Right cardiac atrium (tissue), 5 donors: Measurements from ENCODE around the gene TMC4. TPM values are rescaled to one million over a fixed set of nuclear protein-coding genes. Genes with fewer than 3 reads are reported as not detected.
"Not testable (repeated sequence)": the region's sequence is repeated elsewhere in the genome, so short reads cannot be mapped to it uniquely, and the experiment has no call there.

ENCODE experiments used
- ATAC-seq, 2 donors: fragments of 200-7000 bp; cut with Tn5 transposase; one replicate each; pipeline versions ENCODE4 v1.8.0 to v1.9.1; 2020; ENCODE audit warnings: moderate library complexity in 2 of 2, mild to moderate bottlenecking in 1 of 2
- DNase-seq, 3 donors: peaks; one replicate each; pipeline ENCODE4 v3.0.0-alpha.2; 2020
- H3K27ac ChIP-seq: one replicate; pipeline ENCODE4 v1.5.1; 2013; ENCODE audit warnings: mild to moderate bottlenecking, low read length, control low read depth, moderate library complexity
- H3K27me3 ChIP-seq: one replicate; pipeline ENCODE4 v1.6.1; 2013; ENCODE audit not compliant: control insufficient read depth, insufficient read depth
- H3K4me1 ChIP-seq: one replicate; pipeline ENCODE4 v1.6.1; 2013; ENCODE audit warnings: low read length; ENCODE audit not compliant: control insufficient read depth, insufficient read depth
- H3K4me3 ChIP-seq: one replicate; pipeline ENCODE4 v1.5.1; 2013; ENCODE audit warnings: low read length, control low read depth
- H3K9me3 ChIP-seq: one replicate; pipeline ENCODE4 v1.6.1; 2013; ENCODE audit warnings: low read length; ENCODE audit not compliant: control insufficient read depth
- WGBS: extraction: QIAGEN DNeasy Blood & Tissue Kit; methylation state at CpG from one replicate; pipeline ENCODE4 v1.1.7; 2013; 5-methylcytosine and 5-hydroxymethylcytosine counted together
- intact Hi-C, 4 donors: fragments of 100-400 bp; cut with DNase I; formaldehyde crosslinking; loops; one replicate each; pipeline versions ENCODE4 v1.11.0 to v1.14.0; 2022 to 2023
- polyA plus RNA-seq: library from polyadenylated mRNA; stranded (reverse); fragments of 200-250 nt; gene quantifications from one replicate; pipeline ENCODE4 v1.2.3, GENCODE V29; 2013
- total RNA-seq, 4 donors: library from RNA; stranded (reverse); fragmentation: NEBNext Ultra II Directional; extraction: Animal tissue kit (Norgen Biotek cat#: 25700); gene quantifications; one replicate each; pipeline ENCODE4 v1.2.1, GENCODE V29; 2021
- donor health status: healthy with polysubstance abuse.
- donor health status: DM: no; HTN: yes; CAD: no.
- donor health status: DM: no; HTN: no; CAD: no.
- donor health status: DM: no; HTN: yes; CAD: no; lungs with severe emphysema.
- donor health status: DM: yes; HTN: yes; CAD: no.

Gene TMC4
- total and polyA plus RNA-seq, 5 donors = 1.0 to 3.8 (median 2.3) TPM

DNA sequence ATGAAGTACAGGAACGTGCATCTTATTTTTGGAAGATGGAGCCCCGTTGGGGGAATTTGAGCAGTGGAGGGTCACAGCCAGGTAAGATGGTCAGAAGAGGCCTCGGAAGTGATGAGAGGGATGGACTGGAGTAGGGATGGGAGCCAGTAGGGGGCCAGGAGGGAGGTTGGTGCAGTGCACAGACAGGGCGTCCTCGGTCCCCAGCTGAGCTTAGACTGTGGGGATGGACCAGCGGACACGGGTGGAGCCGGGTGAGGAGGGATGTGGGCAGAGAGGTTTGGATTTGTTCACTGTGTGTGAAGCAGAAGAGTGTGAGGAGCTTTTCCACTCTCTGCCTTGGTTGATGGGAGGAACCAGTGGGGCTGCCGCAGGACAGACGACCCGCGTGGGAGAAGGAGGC is 38.3 kb upstream of the TMC4 start:
- Histone ChIP-seq H3K4me3 (no peak overlapping the region), H3K27ac (no peak overlapping the region), H3K4me1 (peaks cover 16% of the 10 kb centered on the region), H3K27me3 (no peaks in the 10 kb centered on the region), H3K9me3 (no peaks in the 10 kb centered on the region)
- WGBS = 87% methylated on average over 12 of the region's 12 CpGs
- ATAC-seq (no peak), DNase-seq (peak in 1 of 3 donors; percentile 36)
- intact Hi-C loops = no loop called here

GRCh38 chr19:54209811-54210494 is 37.0 kb upstream of the TMC4 start:
- Histone ChIP-seq H3K4me3 (no peak overlapping the region), H3K9me3 (no peaks in the 10 kb centered on the region), H3K4me1 (peaks cover 16% of the 10 kb centered on the region), H3K27ac (peak overlapping the region; percentile 86), H3K27me3 (no peaks in the 10 kb centered on the region)
- intact Hi-C loops = no loop called here
- DNase-seq = peak; percentile 91 to 95 (median 93)
- WGBS = 29% methylated on average over 10 of the region's 10 CpGs
- ATAC-seq = peak; percentile 76 to 78

GRCh38 chr19:54209058-54209810 is 36.3 kb upstream of the TMC4 start:
- intact Hi-C loops = no loop called here
- no peak overlapping the region for H3K4me3 ChIP-seq
- peak; percentile 5 to 10 for ATAC-seq
- H3K27ac ChIP-seq = peak overlapping the region; percentile 63
- peaks cover 16% of the 10 kb centered on the region for H3K4me1 ChIP-seq
- no peaks in the 10 kb centered on the region for H3K27me3 ChIP-seq
- no peak for DNase-seq
- WGBS = 56% methylated on average over 24 of the region's 24 CpGs
- no peaks in the 10 kb centered on the region for H3K9me3 ChIP-seq

DNA sequence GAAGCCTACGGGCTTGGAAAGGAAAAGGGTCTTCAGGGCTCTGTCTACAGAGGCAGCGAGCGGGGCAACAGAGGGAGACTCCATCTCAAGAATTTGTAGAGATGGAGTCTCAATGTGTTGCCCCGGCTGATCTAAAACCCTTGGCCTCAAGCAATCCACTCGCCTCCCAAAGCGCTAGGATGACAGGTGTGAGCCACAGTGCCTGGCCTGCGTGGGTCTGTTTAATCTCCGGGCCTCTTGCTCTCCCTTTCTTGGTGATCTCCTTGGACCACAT is 35.8 kb upstream of the TMC4 start:
- ATAC-seq = no peak
- Histone ChIP-seq H3K4me3 (no peak overlapping the region), H3K27ac (peak overlapping the region; percentile 57), H3K27me3 (no peaks in the 10 kb centered on the region), H3K9me3 (no peaks in the 10 kb centered on the region), H3K4me1 (peaks cover 16% of the 10 kb centered on the region)
- no peak for DNase-seq
- intact Hi-C loops = no loop called here
- 81% methylated on average over 8 of the region's 8 CpGs for WGBS

DNA sequence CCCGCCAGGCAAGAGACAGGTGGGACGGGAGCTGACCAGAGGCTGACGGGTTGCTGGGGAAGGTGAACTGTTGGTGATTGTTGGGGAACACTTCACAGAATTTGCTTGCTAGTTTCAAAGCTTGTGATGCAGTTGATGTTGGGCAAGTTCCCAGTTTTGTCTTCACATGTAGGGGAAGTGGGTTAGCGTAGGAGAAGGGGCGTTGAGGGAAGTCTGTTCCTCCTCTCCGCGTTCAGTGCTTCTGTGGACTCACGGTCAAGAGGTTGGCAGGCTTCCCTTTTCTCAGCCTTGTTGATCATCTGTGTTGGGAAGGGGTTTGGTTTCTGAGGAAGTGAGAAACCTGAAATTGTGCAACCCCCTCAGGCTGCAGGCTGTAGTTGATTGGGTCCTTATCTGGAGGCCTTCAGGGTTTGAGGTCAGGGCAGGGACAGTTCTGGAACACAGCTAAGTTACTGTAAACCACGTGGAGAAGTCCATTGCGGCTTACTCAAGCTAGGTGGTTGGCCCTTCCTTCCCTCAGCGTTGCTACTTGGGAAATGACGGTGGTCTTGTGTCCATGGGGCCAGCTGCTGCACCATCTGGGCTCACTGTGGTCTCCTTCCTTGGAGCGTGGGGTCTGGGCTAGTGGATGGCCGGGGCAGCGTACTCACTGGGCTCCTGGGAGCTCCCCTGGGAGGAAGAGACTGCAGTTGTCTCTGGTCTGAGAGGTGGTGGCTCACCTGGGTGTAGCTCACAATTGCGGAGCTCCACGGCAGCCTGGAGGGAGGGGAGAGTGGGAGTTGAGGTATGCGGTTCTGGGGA is 35.2 kb upstream of the TMC4 start:
- intact Hi-C loops = no loop called here
- peaks cover 20% of the 10 kb centered on the region for H3K4me1 ChIP-seq
- DNase-seq (peak; percentile 72 to 80 (median 74)), ATAC-seq (peak; percentile 65 to 75)
- H3K27ac ChIP-seq = peak overlapping the region; percentile 57
- WGBS = 59% methylated on average over 18 of the region's 18 CpGs
- no peaks in the 10 kb centered on the region for H3K9me3 ChIP-seq
- H3K4me3 ChIP-seq = no peak overlapping the region
- H3K27me3 ChIP-seq = no peaks in the 10 kb centered on the region

DNA sequence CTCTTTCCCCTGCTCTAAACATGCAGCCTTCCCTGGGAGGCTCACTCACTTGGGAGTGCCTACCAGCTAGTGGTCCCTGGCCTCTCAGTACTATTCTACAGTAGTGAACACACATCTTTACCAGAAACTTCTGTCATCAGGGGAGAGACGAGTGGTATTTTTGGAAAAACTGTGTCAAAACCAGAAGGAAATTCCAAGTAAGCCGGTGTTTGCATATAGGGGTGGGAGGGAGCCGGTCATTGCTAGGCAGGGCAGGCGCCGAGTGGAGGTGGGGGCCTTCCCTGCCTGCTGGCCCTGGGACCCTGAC is 34.7 kb upstream of the TMC4 start:
- intact Hi-C loops = no loop called here
- Histone ChIP-seq H3K4me3 (no peak overlapping the region), H3K27me3 (no peaks in the 10 kb centered on the region), H3K27ac (no peak overlapping the region), H3K4me1 (peaks cover 25% of the 10 kb centered on the region), H3K9me3 (no peaks in the 10 kb centered on the region)
- 62% methylated on average over 5 of the region's 5 CpGs for WGBS
- DNase-seq (no peak), ATAC-seq (no peak)

- H3K27ac ChIP-seq, H3K27me3 ChIP-seq, ATAC-seq, H3K9me3 ChIP-seq, H3K4me3 ChIP-seq, DNase-seq, intact Hi-C loops: not testable (repeated sequence)
- peaks cover 27% of the 10 kb centered on the region for H3K4me1 ChIP-seq
- WGBS = 68% methylated on average over 23 of the region's 23 CpGs
Observed at GRCh38 chr19:54207193-54207592, 34.2 kb upstream of the TMC4 start.

DNA sequence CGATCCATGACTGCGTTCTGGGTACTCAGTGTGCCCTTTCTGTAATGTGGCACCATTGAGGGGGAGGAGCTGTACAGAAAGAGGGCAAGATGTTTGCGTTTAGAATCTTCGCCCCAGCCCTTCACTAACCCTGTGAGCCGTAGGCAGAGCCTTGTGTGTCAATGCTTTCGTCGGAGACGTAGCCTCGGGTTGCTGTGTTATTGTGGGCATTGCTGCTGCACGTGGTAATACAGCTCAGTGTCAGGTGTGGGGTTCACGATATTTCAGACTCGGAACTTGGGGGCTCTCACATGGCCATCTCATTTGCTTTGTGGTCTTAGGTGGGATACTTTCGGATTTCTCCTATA is 33.8 kb upstream of the TMC4 start:
- peaks cover 27% of the 10 kb centered on the region for H3K4me1 ChIP-seq
- no peak for ATAC-seq
- H3K27ac ChIP-seq = no peak overlapping the region
- no peak for DNase-seq
- WGBS = 79% methylated on average over 13 of the region's 13 CpGs
- no peaks in the 10 kb centered on the region for H3K9me3 ChIP-seq
- intact Hi-C loops = no loop called here
- no peaks in the 10 kb centered on the region for H3K27me3 ChIP-seq
- H3K4me3 ChIP-seq = no peak overlapping the region

GRCh38 chr19:54206030-54206830 is 33.3 kb upstream of the TMC4 start:
- DNase-seq = no peak
- H3K4me3 ChIP-seq = no peak overlapping the region
- H3K27ac ChIP-seq = no peak overlapping the region
- no peaks in the 10 kb centered on the region for H3K27me3 ChIP-seq
- no peaks in the 10 kb centered on the region for H3K9me3 ChIP-seq
- intact Hi-C loops = no loop called here
- peaks cover 30% of the 10 kb centered on the region for H3K4me1 ChIP-seq
- no peak for ATAC-seq
- WGBS = 89% methylated on average over 27 of the region's 27 CpGs

DNA sequence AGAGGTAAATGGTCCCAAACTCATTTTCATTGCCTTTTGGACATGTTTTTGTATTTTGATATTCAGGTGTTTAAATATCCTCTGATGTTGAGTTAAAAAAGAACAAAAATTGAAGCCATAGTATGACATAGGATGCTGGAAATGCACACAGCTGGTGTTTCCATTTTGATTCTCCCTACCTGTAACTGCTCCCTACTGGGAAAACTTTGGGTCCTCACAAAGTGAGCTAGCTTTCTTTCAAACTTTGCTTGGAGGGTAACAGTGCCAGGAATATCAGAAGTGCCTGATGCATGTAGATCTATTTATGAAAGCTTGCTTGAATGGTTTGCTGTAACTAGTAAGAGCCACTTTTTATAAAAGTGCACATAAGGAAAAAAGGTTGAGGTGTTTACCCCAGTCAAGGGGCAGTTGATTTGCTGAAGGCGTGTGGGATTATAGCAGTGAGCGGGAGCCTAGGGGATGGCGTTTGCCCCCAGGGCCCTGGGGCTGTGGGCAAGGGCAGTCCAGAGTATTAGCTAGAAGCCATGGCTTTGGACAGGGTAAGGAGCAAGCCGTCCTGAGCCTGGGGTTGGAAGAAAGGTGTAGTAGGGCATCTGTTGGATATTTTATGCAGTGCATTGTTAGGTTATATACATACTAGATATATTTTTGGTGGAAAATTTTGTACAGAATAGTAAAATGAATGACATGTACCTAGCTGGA is 32.0 kb upstream of the TMC4 start:
- Histone ChIP-seq H3K4me1 (peaks cover 26% of the 10 kb centered on the region), H3K9me3 (no peaks in the 10 kb centered on the region), H3K4me3 (no peak overlapping the region), H3K27me3 (no peaks in the 10 kb centered on the region), H3K27ac (no peak overlapping the region)
- DNase-seq (no peak), ATAC-seq (no peak)
- intact Hi-C loops = no loop called here
- WGBS = 71% methylated on average over 4 of the region's 4 CpGs
